B cell (primary cell): ENCODE data around the gene DIS3L2. TPM values are rescaled to one million over a fixed set of nuclear protein-coding genes. Genes with fewer than 3 reads are reported as not detected.

Experiments used
- ATAC-seq: fragments of 200-7000 bp; cut with Tn5 transposase; one replicate; pipeline ENCODE4 v1.10.0; 2021; ENCODE audit warnings: low read depth, mild to moderate bottlenecking, moderate number of reproducible peaks, moderate library complexity
- CTCF ChIA-PET: fragments of 350-600 bp; sonication (Branson Sonifier 250); formaldehyde crosslinking; loops from one replicate; lab custom pipeline; 2021; ENCODE audit warnings: antibody characterized with exemption, inconsistent platforms; lab: Charles Lee
- POLR2A ChIA-PET: fragments of 350-600 bp; sonication (Branson Sonifier 250); formaldehyde crosslinking; loops from one replicate; lab custom pipeline; 2021; ENCODE audit warnings: antibody characterized with exemption; lab: Charles Lee
- DNase-seq: peaks from one replicate; pipeline ENCODE4 v3.0.0; 2013
- H2AFZ ChIP-seq: 2 replicates; pipeline ENCODE4 v1.6.1; 2012; ENCODE audit warnings: mild to moderate bottlenecking, low read depth, low read length; ENCODE audit not compliant: insufficient read depth, poor library complexity, severe bottlenecking
- H3K27ac ChIP-seq, 2 donors: 1 replicate in 1 of 2; 2 replicates in 1 of 2; pipeline ENCODE4 v1.5.1; 2012 to 2013; ENCODE audit warnings: low read length in 2 of 2, mild to moderate bottlenecking in 2 of 2, moderate library complexity in 1 of 2
- H3K27me3 ChIP-seq, 4 experiments: fragments of 200-600 bp in 1 of 4; sonication (generic) in 1 of 4; replicated peaks in 1 of 4; 1 replicate in 2 of 4; 2 replicates in 2 of 4; pipeline versions ENCODE4 v1.6.1 to v1.7.0; 2013 to 2016; ENCODE audit warnings: low read length in 3 of 4, mild to moderate bottlenecking in 2 of 4, mixed read lengths in 1 of 4, moderate library complexity in 1 of 4; ENCODE audit not compliant: insufficient read depth in 4 of 4, control insufficient read depth in 3 of 4; ENCODE audit errors: control extremely low read depth in 1 of 4
- H3K36me3 ChIP-seq, 2 experiments: replicated peaks in 1 of 2; 1 replicate in 1 of 2; 2 replicates in 1 of 2; pipeline versions ENCODE4 v1.6.1 to v1.7.1; 2013; ENCODE audit warnings: low read length in 1 of 2; ENCODE audit not compliant: insufficient read depth in 2 of 2, control insufficient read depth in 1 of 2; ENCODE audit errors: control extremely low read depth in 1 of 2, extremely low read depth in 1 of 2
- H3K4me1 ChIP-seq, 2 donors: fragments of 200-600 bp in 1 of 2; sonication (generic) in 1 of 2; 1 replicate in 1 of 2; 2 replicates in 1 of 2; pipeline versions ENCODE4 v1.5.1 to v1.6.1; 2013 to 2017; ENCODE audit warnings: low read length in 2 of 2; ENCODE audit not compliant: control insufficient read depth in 2 of 2, insufficient read depth in 2 of 2
- H3K4me2 ChIP-seq: replicated peaks from 2 replicates; pipeline ENCODE3; 2012; ENCODE audit warnings: mild to moderate bottlenecking, low read depth, low read length; ENCODE audit not compliant: poor library complexity, severe bottlenecking
- H3K4me3 ChIP-seq, 5 experiments: fragments of 200-600 bp in 1 of 5; sonication (generic) in 1 of 5; 1 replicate in 3 of 5; 2 replicates in 2 of 5; pipeline versions ENCODE4 v1.5.1 to v1.7.0; 2011 to 2016; ENCODE audit warnings: low read length in 4 of 5, mild to moderate bottlenecking in 4 of 5, low read depth in 2 of 5, control low read depth in 1 of 5, moderate library complexity in 1 of 5; ENCODE audit not compliant: insufficient read depth in 1 of 5; ENCODE audit errors: control extremely low read depth in 1 of 5, extremely low read depth in 1 of 5
- H3K79me2 ChIP-seq: fragments of 200-600 bp; sonication (generic); one replicate; pipeline ENCODE4 v1.6.0; 2016; ENCODE audit warnings: low read length; ENCODE audit not compliant: control insufficient read depth, insufficient read depth
- H3K9ac ChIP-seq: fragments of 200-600 bp; sonication (generic); 2 replicates; pipeline ENCODE4 v1.6.1; 2017; ENCODE audit warnings: mild to moderate bottlenecking, low read length, moderate library complexity
- H3K9me3 ChIP-seq, 3 donors: one replicate each; pipeline versions ENCODE4 v1.6.1 to v1.7.1; 2013; ENCODE audit warnings: low read length in 2 of 3; ENCODE audit not compliant: control insufficient read depth in 2 of 3, insufficient read depth in 1 of 3; ENCODE audit errors: control extremely low read depth in 1 of 3
- H4K20me1 ChIP-seq: 2 replicates; pipeline ENCODE4 v1.6.0; 2012; ENCODE audit warnings: mild to moderate bottlenecking, low read length; ENCODE audit not compliant: insufficient read depth, control insufficient read depth, poor library complexity, severe bottlenecking
- H3K27ac Mint-ChIP-seq: one replicate; pipeline ENCODE4 v1.8.0; 2021; ENCODE audit warnings: mixed read lengths
- H3K27me3 Mint-ChIP-seq: one replicate; pipeline ENCODE4 v1.8.0; 2021; ENCODE audit warnings: mixed read lengths
- H3K4me1 Mint-ChIP-seq: one replicate; pipeline ENCODE4 v1.8.0; 2021; ENCODE audit warnings: mixed read lengths
- H3K4me3 Mint-ChIP-seq: one replicate; pipeline ENCODE4 v1.8.0; 2021; ENCODE audit warnings: mixed read lengths
- H3K9me3 Mint-ChIP-seq: one replicate; pipeline ENCODE4 v1.8.0; 2022; ENCODE audit warnings: mixed read lengths; ENCODE audit not compliant: insufficient read depth
- CTCF ChIP-seq: fragments of 200-600 bp; IDR thresholded peaks from one replicate; pipeline ENCODE4 v1.8.0; 2022; ENCODE audit warnings: antibody characterized with exemption, mild to moderate bottlenecking
- EZH2 ChIP-seq: IDR thresholded peaks from 2 replicates; pipeline ENCODE4 v1.6.1; 2012; ENCODE audit warnings: borderline replicate concordance, low read depth, mild to moderate bottlenecking, moderate library complexity, low read length; ENCODE audit not compliant: insufficient read depth, poor library complexity, severe bottlenecking
- WGBS: methylation state at CpG from one replicate; pipeline ENCODE4 v1.1.5; 2013; ENCODE audit warnings: missing lambda C conversion rate; ENCODE audit not compliant: insufficient coverage; 5-methylcytosine and 5-hydroxymethylcytosine counted together
- intact Hi-C: fragments of 100-400 bp; cut with micrococcal nuclease; formaldehyde crosslinking; loops from one replicate; pipeline ENCODE4 v1.10.0; 2022
- polyA plus RNA-seq: library from polyadenylated mRNA; depleted of rRNA; stranded (reverse); fragments of >200 nt; gene quantifications from 2 replicates; pipeline ENCODE4 v1.2.3, GENCODE V29; 2012
- total RNA-seq, 2 donors: library from RNA; stranded (reverse); fragments of 120-200 nt in 1 of 2; gene quantifications; 1 replicate in 1 of 2; 2 replicates in 1 of 2; pipeline versions ENCODE4 v1.2.3 to v1.2.4, GENCODE V29; 2013 to 2022

The DIS3L2 gene
- total and polyA plus RNA-seq, 2 donors (not counting 1 experiment from before 2014, with no cell fraction given), result 34.5 to 70.1 TPM

- Mint-ChIP-seq H3K27me3 (no peaks in the 10 kb centered on the region), H3K9me3 (peaks cover 12% of the 10 kb centered on the region), H3K27ac (peak overlapping the region; percentile 78), H3K4me1 (peaks cover 32% of the 10 kb centered on the region), H3K4me3 (peak overlapping the region; percentile 69)
- ATAC-seq, result peak; percentile 94
- Histone ChIP-seq H3K9ac (peak overlapping the region; percentile 30), H3K4me2 (peak overlapping the region; percentile 59), H3K27ac (peak overlapping the region; percentile 24 to 44), H2AFZ (peak overlapping the region; percentile 30), H3K9me3 (peaks cover 1 to 14% (median 6%) of the 10 kb centered on the region in 3 donors), H3K4me3 (no peak overlapping the region), H3K36me3 (peaks cover 0 to 13% of the 10 kb centered on the region in 2 experiments), H3K79me2 (no peaks in the 10 kb centered on the region), H4K20me1 (no peaks in the 10 kb centered on the region), H3K27me3 (no peaks in the 10 kb centered on the region), H3K4me1 (peaks cover 22 to 26% of the 10 kb centered on the region in 2 donors)
- peak; percentile 15 for TF ChIP-seq CTCF
- TF ChIP-seq EZH2, result no peak
- ChIA-PET POLR2A (interaction anchor here (0.7 kb wide), 1 partner anchor 8 kb away, joined by 3 read pairs; no protein-coding TSS in a partner anchor), CTCF (interaction anchor here (0.6 to 3.4 kb wide), 9 partner anchors 11 to 640 kb away, joined by 3 to 33 read pairs (median 3); no protein-coding TSS in a partner anchor)
- intact Hi-C loops, result no loop called here
- DNase-seq, result peak; percentile 53
- WGBS, result 14% methylated on average over 11 of the region's 12 CpGs
These were observed 353.8 kb downstream of the DIS3L2 start for GRCh38 chr2:232315049-232315922.
